Left ventricle myocardium inferior (tissue), 1 donor: ENCODE results near the gene MUC5AC. TPM values are rescaled to one million over a fixed set of nuclear protein-coding genes. Genes with fewer than 3 reads are reported as not detected.
"Not testable (repeated sequence)": the region's sequence is repeated elsewhere in the genome, so short reads cannot be mapped to it uniquely, and the experiment has no call there.

Source experiments
- DNase-seq: peaks from one replicate; pipeline ENCODE4 v3.0.0-alpha.2; 2020
- H3K27ac ChIP-seq: fragments of 200-600 bp; replicated peaks from 2 replicates; pipeline ENCODE4 v1.8.0; 2021
- H3K27me3 ChIP-seq: fragments of 200-600 bp; 2 replicates; pipeline ENCODE4 v1.8.0; 2021; ENCODE audit warnings: low read depth
- H3K36me3 ChIP-seq: fragments of 200-600 bp; 2 replicates; pipeline ENCODE4 v1.8.0; 2021
- H3K4me1 ChIP-seq: fragments of 200-600 bp; 2 replicates; pipeline ENCODE4 v1.8.0; 2021
- H3K4me3 ChIP-seq: fragments of 200-600 bp; 2 replicates; pipeline ENCODE4 v1.8.0; 2021; ENCODE audit warnings: mild to moderate bottlenecking, moderate library complexity
- H3K9me3 ChIP-seq: fragments of 200-600 bp; replicated peaks from 2 replicates; pipeline ENCODE4 v1.8.0; 2021
- intact Hi-C: fragments of 100-400 bp; cut with micrococcal nuclease; formaldehyde crosslinking; loops from one replicate; pipeline ENCODE4 v1.11.0; 2022
- total RNA-seq: library from RNA; stranded (reverse); fragmentation: NEBNext Ultra II Directional; extraction: Animal tissue kit (Norgen Biotek cat#: 25700); gene quantifications from one replicate; pipeline ENCODE4 v1.2.1, GENCODE V29; 2021
- TF ChIP-seq, protein P1 (sequence below): fragments of 200-600 bp; IDR thresholded peaks from 2 replicates; pipeline ENCODE4 v1.8.0; 2021; ENCODE audit warnings: antibody characterized with exemption, mild to moderate bottlenecking, borderline replicate concordance
- donor health status: DM: no; HTN: yes; CAD: no; lungs with severe emphysema.

Gene MUC5AC
- total RNA-seq, 1 donor from 2014 or later: not detected

DNA sequence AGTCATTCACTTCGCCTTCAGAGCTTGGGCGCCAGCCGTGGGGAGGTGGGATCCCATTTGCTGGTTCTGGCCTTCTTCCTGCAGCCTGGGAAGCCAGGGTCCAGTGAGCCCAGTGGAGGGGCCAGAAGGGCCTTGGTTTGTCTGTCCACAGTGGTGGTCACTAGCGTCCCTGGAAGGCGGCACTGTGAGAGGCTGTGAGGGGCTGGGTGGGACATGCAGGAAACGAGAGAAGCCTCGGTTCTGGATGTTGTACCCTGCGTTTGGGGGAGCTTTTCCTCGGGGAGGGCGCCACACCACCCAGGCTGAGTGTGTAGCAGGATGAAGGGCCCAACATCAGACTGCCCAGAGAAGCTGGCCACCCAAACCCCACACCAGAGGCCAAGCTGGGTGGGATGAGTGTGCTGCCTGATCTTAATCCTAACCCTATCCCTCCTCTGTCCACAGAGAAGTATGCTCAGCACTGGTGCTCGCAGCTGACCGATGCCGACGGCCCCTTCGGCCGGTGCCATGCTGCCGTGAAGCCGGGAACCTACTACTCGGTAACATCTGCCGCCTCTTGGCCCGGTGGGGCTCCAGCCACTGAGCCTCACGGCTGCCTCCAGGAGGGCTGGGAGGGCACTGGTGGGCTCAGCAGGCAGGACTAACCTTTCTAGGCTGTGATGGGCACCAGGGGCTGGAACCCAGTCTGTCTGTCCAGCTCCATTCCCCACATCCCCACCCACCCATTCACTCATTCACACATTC, 14.4 kb downstream of the MUC5AC start:
- no peak overlapping the region for H3K27ac ChIP-seq
- H3K36me3 ChIP-seq: no peaks in the 10 kb centered on the region
- no peak overlapping the region for H3K4me3 ChIP-seq
- H3K9me3 ChIP-seq: peaks cover 7% of the 10 kb centered on the region
- TF ChIP-seq, protein P1, sequence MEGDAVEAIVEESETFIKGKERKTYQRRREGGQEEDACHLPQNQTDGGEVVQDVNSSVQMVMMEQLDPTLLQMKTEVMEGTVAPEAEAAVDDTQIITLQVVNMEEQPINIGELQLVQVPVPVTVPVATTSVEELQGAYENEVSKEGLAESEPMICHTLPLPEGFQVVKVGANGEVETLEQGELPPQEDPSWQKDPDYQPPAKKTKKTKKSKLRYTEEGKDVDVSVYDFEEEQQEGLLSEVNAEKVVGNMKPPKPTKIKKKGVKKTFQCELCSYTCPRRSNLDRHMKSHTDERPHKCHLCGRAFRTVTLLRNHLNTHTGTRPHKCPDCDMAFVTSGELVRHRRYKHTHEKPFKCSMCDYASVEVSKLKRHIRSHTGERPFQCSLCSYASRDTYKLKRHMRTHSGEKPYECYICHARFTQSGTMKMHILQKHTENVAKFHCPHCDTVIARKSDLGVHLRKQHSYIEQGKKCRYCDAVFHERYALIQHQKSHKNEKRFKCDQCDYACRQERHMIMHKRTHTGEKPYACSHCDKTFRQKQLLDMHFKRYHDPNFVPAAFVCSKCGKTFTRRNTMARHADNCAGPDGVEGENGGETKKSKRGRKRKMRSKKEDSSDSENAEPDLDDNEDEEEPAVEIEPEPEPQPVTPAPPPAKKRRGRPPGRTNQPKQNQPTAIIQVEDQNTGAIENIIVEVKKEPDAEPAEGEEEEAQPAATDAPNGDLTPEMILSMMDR: no peak
- no peak for DNase-seq
- peaks cover 13% of the 10 kb centered on the region for H3K27me3 ChIP-seq
- intact Hi-C loops: no loop called here
- no peaks in the 10 kb centered on the region for H3K4me1 ChIP-seq

DNA sequence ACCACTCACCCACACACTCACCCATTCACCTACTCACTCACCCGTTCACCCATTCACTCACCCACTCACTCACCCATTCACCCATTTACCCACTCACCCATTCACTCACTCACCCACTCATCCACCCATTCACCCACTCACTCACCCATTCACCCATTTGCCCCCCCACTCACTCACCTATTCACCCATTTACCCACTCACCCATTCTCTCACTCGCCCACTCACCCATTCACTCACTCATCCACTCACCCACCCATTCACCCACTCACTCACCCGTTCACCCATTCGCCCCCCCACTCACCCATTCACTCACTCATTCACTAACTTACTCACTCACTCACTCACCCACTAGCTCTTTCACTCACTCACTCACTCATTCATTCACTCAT, 15.0 kb downstream of the MUC5AC start:
- Histone ChIP-seq H3K9me3 (peaks cover 7% of the 10 kb centered on the region), H3K4me3 (no peak overlapping the region), H3K36me3 (no peaks in the 10 kb centered on the region), H3K27ac (no peak overlapping the region), H3K27me3 (peaks cover 15% of the 10 kb centered on the region), H3K4me1 (no peaks in the 10 kb centered on the region)
- intact Hi-C loops: no loop called here
- no peak for DNase-seq
- TF ChIP-seq, protein P1: no peak

DNA sequence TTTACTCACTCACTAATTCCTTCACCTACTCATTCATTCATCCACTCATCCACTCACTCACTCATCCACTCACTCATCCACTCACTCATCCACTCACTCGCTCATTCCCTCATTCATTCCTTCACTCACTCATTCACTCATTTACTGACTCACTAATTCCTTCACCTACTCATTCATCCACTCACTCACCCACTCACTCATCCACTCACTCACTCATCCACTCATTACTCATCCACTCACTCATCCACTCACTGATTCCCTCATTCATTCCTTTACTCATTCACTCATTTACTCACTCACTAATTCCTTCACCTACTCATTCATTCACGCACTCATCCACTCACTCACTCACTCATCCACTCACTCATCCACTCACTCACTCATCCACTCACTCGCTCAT, 15.6 kb downstream of the MUC5AC start:
- intact Hi-C loops, DNase-seq, H3K9me3 ChIP-seq, H3K27ac ChIP-seq, H3K36me3 ChIP-seq, H3K4me1 ChIP-seq, H3K4me3 ChIP-seq: not testable (repeated sequence)
- peaks cover 22% of the 10 kb centered on the region for H3K27me3 ChIP-seq

DNA sequence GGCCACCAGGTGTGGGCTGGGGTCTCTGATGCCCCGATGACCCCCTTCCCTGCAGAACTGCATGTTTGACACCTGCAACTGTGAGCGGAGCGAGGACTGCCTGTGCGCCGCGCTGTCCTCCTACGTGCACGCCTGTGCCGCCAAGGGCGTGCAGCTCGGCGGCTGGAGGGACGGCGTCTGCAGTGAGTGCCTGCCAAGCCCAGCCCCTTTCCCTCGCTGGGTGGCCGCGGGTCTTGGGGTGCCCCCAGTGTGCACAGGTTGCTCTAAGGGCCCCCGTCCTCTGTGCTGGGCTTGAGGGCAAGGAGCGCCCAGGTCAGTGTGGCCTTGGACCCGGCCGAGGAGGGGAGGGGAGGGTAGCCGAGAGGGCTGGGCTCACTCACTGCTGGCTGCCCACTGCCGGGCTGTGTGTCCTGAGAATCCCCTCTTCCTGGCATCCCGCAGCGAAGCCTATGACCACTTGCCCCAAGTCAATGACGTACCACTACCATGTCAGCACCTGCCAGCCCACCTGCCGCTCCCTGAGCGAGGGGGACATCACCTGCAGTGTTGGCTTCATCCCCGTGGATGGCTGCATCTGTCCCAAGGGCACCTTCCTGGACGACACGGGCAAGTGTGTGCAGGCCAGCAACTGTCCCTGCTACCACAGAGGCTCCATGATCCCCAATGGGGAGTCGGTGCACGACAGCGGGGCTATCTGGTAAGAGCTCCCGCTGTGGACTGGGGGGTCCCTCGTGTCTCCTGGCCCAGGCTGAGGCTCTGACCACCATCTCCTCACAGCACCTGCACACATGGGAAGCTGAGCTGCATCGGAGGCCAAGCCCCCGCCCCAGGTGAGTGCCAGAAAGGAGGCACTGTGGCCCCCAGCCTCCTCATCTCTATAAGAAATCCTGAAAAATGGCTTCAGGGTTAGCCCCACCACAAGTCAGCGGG, 17.0 kb downstream of the MUC5AC start:
- Histone ChIP-seq H3K4me1 (no peaks in the 10 kb centered on the region), H3K27ac (no peak overlapping the region), H3K9me3 (no peaks in the 10 kb centered on the region), H3K4me3 (no peak overlapping the region), H3K36me3 (no peaks in the 10 kb centered on the region), H3K27me3 (peaks cover 35% of the 10 kb centered on the region)
- TF ChIP-seq, protein P1: no peak
- DNase-seq: no peak
- intact Hi-C loops: no loop called here

DNA sequence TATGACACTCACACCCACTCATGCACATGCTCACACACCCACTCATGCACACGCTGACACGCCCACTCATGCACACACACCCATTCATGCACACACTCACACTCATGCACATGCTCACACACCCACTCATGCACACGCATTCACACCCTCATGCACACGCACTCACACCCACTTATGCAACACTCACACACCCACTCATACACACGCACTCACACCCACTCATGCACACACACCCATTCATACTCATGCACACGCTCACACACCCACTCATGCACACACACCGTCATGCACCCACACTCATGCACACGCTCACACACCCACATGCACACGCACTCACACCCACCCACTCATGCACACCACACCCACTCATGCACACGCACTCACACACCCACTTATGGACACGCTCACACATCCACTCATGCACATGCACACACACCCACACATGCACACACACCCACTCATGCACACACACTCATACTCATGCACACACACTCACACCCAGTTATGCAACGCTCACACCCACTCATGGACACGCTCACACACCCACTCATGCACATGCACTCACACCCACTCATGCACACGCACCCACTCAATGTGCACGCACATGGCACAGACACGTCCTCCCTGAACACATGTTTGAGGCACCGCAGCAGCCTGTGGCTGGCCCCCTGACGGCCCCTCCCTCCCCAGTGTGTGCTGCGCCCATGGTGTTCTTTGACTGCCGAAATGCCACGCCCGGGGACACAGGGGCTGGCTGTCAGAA, 17.9 kb downstream of the MUC5AC start:
- Histone ChIP-seq H3K27me3 (peaks cover 44% of the 10 kb centered on the region), H3K27ac (no peak overlapping the region), H3K36me3 (no peaks in the 10 kb centered on the region), H3K4me1 (no peaks in the 10 kb centered on the region), H3K9me3 (no peaks in the 10 kb centered on the region), H3K4me3 (no peak overlapping the region)
- TF ChIP-seq, protein P1: no peak
- intact Hi-C loops: no loop called here
- DNase-seq: no peak
